Measurements from ENCODE around the gene GIMAP7. TPM values are rescaled to one million over a fixed set of nuclear protein-coding genes. Genes with fewer than 3 reads are reported as not detected.

Gene GIMAP7
- total RNA-seq, 1 donor from 2014 or later = 16.0 TPM

- TF ChIP-seq POLR2AphosphoS5 (IDR thresholded peaks at IDR 0.05; ENCODE audit: insufficient read depth in 1 of 2, low read depth in 1 of 2) (no peak), POLR2A (IDR thresholded peaks at IDR 0.05) (no peak)
- DNase-seq (ENCODE audit: extremely low spot score in 2 of 2) = no peak
- intact Hi-C loops (cut with DNase I) = no loop called here
These were observed 12.2 kb upstream of the GIMAP7 start for GRCh38 chr7:150502519-150502918.

GRCh38 chr7:150503155-150503554, 11.5 kb upstream of the GIMAP7 start:
- Histone ChIP-seq H3K9me3 (no peaks in the 10 kb centered on the region), H3K36me3 (no peaks in the 10 kb centered on the region), H3K27me3 (no peaks in the 10 kb centered on the region), H3K4me3 (no peak overlapping the region), H3K27ac (no peak overlapping the region), H3K4me1 (no peaks in the 10 kb centered on the region)
- DNase-seq (ENCODE audit: extremely low spot score in 2 of 2) = no peak
- intact Hi-C loops (cut with DNase I) = no loop called here
- TF ChIP-seq CTCF (IDR thresholded peaks at IDR 0.05) = no peak
- TF ChIP-seq POLR2A (IDR thresholded peaks at IDR 0.05) = no peak

More at GRCh38 chr7:150502519-150502918, 12.2 kb upstream of the GIMAP7 start:
- Histone ChIP-seq H3K36me3 (no peaks in the 10 kb centered on the region), H3K4me1 (no peaks in the 10 kb centered on the region), H3K27ac (no peak overlapping the region), H3K4me3 (no peak overlapping the region), H3K27me3 (no peaks in the 10 kb centered on the region), H3K9me3 (no peaks in the 10 kb centered on the region)

GRCh38 chr7:150503581-150503980, 11.1 kb upstream of the GIMAP7 start:
- no peak overlapping the region for H3K4me3 ChIP-seq
- H3K9me3 ChIP-seq = no peaks in the 10 kb centered on the region
- no peak overlapping the region for H3K27ac ChIP-seq
- TF ChIP-seq POLR2A (IDR thresholded peaks at IDR 0.05) (no peak), CTCF (IDR thresholded peaks at IDR 0.05) (no peak), POLR2AphosphoS5 (IDR thresholded peaks at IDR 0.05; ENCODE audit: insufficient read depth in 1 of 2, low read depth in 1 of 2) (no peak)
- no peak for DNase-seq (ENCODE audit: extremely low spot score in 2 of 2)
- intact Hi-C loops (cut with DNase I) = no loop called here
- H3K36me3 ChIP-seq = no peaks in the 10 kb centered on the region
- no peaks in the 10 kb centered on the region for H3K4me1 ChIP-seq
- no peaks in the 10 kb centered on the region for H3K27me3 ChIP-seq

- TF ChIP-seq POLR2A (IDR thresholded peaks at IDR 0.05) = no peak
- no peaks in the 10 kb centered on the region for H3K27me3 ChIP-seq
- H3K4me3 ChIP-seq = no peak overlapping the region
- no peaks in the 10 kb centered on the region for H3K9me3 ChIP-seq
- no peaks in the 10 kb centered on the region for H3K4me1 ChIP-seq
- DNase-seq (ENCODE audit: extremely low spot score in 2 of 2) = no peak
- no peak overlapping the region for H3K27ac ChIP-seq
- intact Hi-C loops (cut with DNase I) = loop anchor here (1.0 kb wide), 1 partner anchor 44 kb away; no protein-coding TSS in a partner anchor
- H3K36me3 ChIP-seq = no peaks in the 10 kb centered on the region
These were observed 6.6 kb upstream of the GIMAP7 start for GRCh38 chr7:150507947-150508602.

GRCh38 chr7:150511048-150511447, 3.6 kb upstream of the GIMAP7 start:
- Histone ChIP-seq H3K4me3 (no peak overlapping the region), H3K27ac (no peak overlapping the region), H3K36me3 (no peaks in the 10 kb centered on the region), H3K27me3 (no peaks in the 10 kb centered on the region), H3K4me1 (no peaks in the 10 kb centered on the region), H3K9me3 (no peaks in the 10 kb centered on the region)
- no peak for DNase-seq (ENCODE audit: extremely low spot score in 2 of 2)
- no peak for TF ChIP-seq CTCF (IDR thresholded peaks at IDR 0.05)
- TF ChIP-seq POLR2A (IDR thresholded peaks at IDR 0.05) = no peak
- no peak for TF ChIP-seq POLR2AphosphoS5 (IDR thresholded peaks at IDR 0.05; ENCODE audit: insufficient read depth in 1 of 2, low read depth in 1 of 2)
- intact Hi-C loops (cut with DNase I) = no loop called here

- Histone ChIP-seq H3K4me1 (no peaks in the 10 kb centered on the region), H3K4me3 (no peak overlapping the region), H3K9me3 (no peaks in the 10 kb centered on the region), H3K36me3 (no peaks in the 10 kb centered on the region), H3K27me3 (no peaks in the 10 kb centered on the region), H3K27ac (peak overlapping the region; percentile 66)
- intact Hi-C loops (cut with DNase I) = no loop called here
- no peak for DNase-seq (ENCODE audit: extremely low spot score in 2 of 2)
- TF ChIP-seq CTCF (IDR thresholded peaks at IDR 0.05) (no peak), POLR2AphosphoS5 (IDR thresholded peaks at IDR 0.05; ENCODE audit: insufficient read depth in 1 of 2, low read depth in 1 of 2) (no peak), POLR2A (IDR thresholded peaks at IDR 0.05) (no peak)
These were observed 914 bp upstream of the GIMAP7 start for GRCh38 chr7:150513758-150514157.

All from vagina (tissue), 2 donors.